SK-N-SH treated with all-trans-retinoic acid at 6 μM for 48 hours (cell line): ENCODE data around the gene TOMM20.

Experiments used
- ATAC-seq: fragments of 200-7000 bp; cut with Tn5 transposase; 3 replicates; pipeline ENCODE4 v1.9.1; 2020; ENCODE audit warnings: mild to moderate bottlenecking, moderate library complexity
- ARNTL ChIP-seq: fragments of 450-650 bp; formaldehyde crosslinking; IDR thresholded peaks from 2 replicates; pipeline ENCODE4 v1.5.0; 2020; ENCODE audit warnings: low read depth, mild to moderate bottlenecking, moderate library complexity, borderline replicate concordance
- BACH2 ChIP-seq: fragments of 250-450 bp; sonication (Bioruptor Pico); IDR thresholded peaks from 2 replicates; pipeline ENCODE4 v1.9.0; 2021; ENCODE audit warnings: mild to moderate bottlenecking, borderline replicate concordance
- CREB5 ChIP-seq: fragments of 250-450 bp; sonication (Bioruptor Pico); IDR thresholded peaks from 2 replicates; pipeline ENCODE4 v1.5.1; 2020; ENCODE audit warnings: low read depth, mild to moderate bottlenecking, moderate library complexity
- CSDC2 ChIP-seq: fragments of 250-450 bp; sonication (Bioruptor Pico); IDR thresholded peaks from 2 replicates; pipeline ENCODE4 v1.5.0; 2020; ENCODE audit warnings: mild to moderate bottlenecking, moderate library complexity
- CSRNP3 ChIP-seq: fragments of 250-450 bp; sonication (Bioruptor Pico); IDR thresholded peaks from 2 replicates; pipeline ENCODE4 v1.5.1; 2021; ENCODE audit warnings: mild to moderate bottlenecking, moderate library complexity
- ESRRG ChIP-seq: fragments of 250-450 bp; sonication (Bioruptor Pico); IDR thresholded peaks from 2 replicates; pipeline ENCODE4 v1.6.1; 2021; ENCODE audit warnings: mild to moderate bottlenecking
- GLIS3 ChIP-seq: fragments of 250-450 bp; sonication (Bioruptor Pico); IDR thresholded peaks from 2 replicates; pipeline ENCODE4 v1.5.0; 2020; ENCODE audit warnings: mild to moderate bottlenecking, moderate library complexity
- ISL1 ChIP-seq: fragments of 250-450 bp; sonication (Bioruptor Pico); IDR thresholded peaks from 2 replicates; pipeline ENCODE4 v2.1.2; 2022; ENCODE audit warnings: mild to moderate bottlenecking, moderate library complexity
- OSR1 ChIP-seq: fragments of 250-450 bp; sonication (Bioruptor Pico); IDR thresholded peaks from 2 replicates; pipeline ENCODE4 v1.8.0; 2022; ENCODE audit warnings: moderate library complexity, mild to moderate bottlenecking, inconsistent platforms
- PPARA ChIP-seq: fragments of 250-450 bp; sonication (Bioruptor Pico); IDR thresholded peaks from 2 replicates; pipeline ENCODE4 v1.5.0; 2020; ENCODE audit warnings: mild to moderate bottlenecking, borderline replicate concordance
- RARB ChIP-seq: fragments of 250-450 bp; sonication (Bioruptor Pico); IDR thresholded peaks from 2 replicates; pipeline ENCODE4 v1.8.0; 2021; ENCODE audit warnings: mild to moderate bottlenecking, moderate library complexity
- SNAI2 ChIP-seq: fragments of 250-450 bp; sonication (Bioruptor Pico); IDR thresholded peaks from 2 replicates; pipeline ENCODE4 v1.5.0; 2020; ENCODE audit warnings: mild to moderate bottlenecking, moderate library complexity
- TCF4 ChIP-seq: fragments of 250-450 bp; sonication (Bioruptor Pico); IDR thresholded peaks from 2 replicates; pipeline ENCODE4 v1.8.0; 2021; ENCODE audit warnings: mild to moderate bottlenecking, moderate library complexity, borderline replicate concordance
- TOX ChIP-seq: fragments of 250-450 bp; sonication (Bioruptor Pico); IDR thresholded peaks from 2 replicates; pipeline ENCODE4 v1.8.0; 2021; ENCODE audit warnings: mild to moderate bottlenecking, moderate library complexity, borderline replicate concordance
- TSHZ2 ChIP-seq: fragments of 250-450 bp; sonication (Bioruptor Pico); IDR thresholded peaks from 2 replicates; pipeline ENCODE4 v1.5.0; 2020; ENCODE audit warnings: mild to moderate bottlenecking, moderate library complexity
- ZC3H10 ChIP-seq: fragments of 250-450 bp; sonication (Bioruptor Pico); IDR thresholded peaks from 2 replicates; pipeline ENCODE4 v1.5.1; 2021; ENCODE audit warnings: mild to moderate bottlenecking, moderate library complexity
- ZFP3 ChIP-seq: fragments of 250-450 bp; sonication (Bioruptor Pico); IDR thresholded peaks from 2 replicates; pipeline ENCODE4 v1.5.0; 2020; ENCODE audit warnings: mild to moderate bottlenecking, moderate library complexity
- ZFP30 ChIP-seq: fragments of 450-650 bp; formaldehyde crosslinking; IDR thresholded peaks from 2 replicates; pipeline ENCODE4 v1.5.0; 2022; ENCODE audit warnings: mild to moderate bottlenecking, moderate library complexity
- ZNF70 ChIP-seq: fragments of 450-650 bp; formaldehyde crosslinking; IDR thresholded peaks from 2 replicates; pipeline ENCODE4 v1.5.0; 2020; ENCODE audit warnings: mild to moderate bottlenecking, moderate library complexity
- ZNF8 ChIP-seq: fragments of 450-650 bp; formaldehyde crosslinking; IDR thresholded peaks from 2 replicates; pipeline ENCODE4 v1.5.0; 2020; ENCODE audit warnings: mild to moderate bottlenecking, moderate library complexity
- TF ChIP-seq, protein P1 (sequence below): fragments of 250-450 bp; sonication (Bioruptor Pico); IDR thresholded peaks from 2 replicates; pipeline ENCODE4 v1.8.0; 2020; ENCODE audit warnings: mild to moderate bottlenecking, moderate library complexity, borderline replicate concordance
- TF ChIP-seq, protein P2 (sequence below): fragments of 250-450 bp; sonication (Bioruptor Pico); IDR thresholded peaks from 2 replicates; pipeline ENCODE4 v1.8.0; 2021; ENCODE audit warnings: low read depth, mild to moderate bottlenecking, moderate library complexity, borderline replicate concordance

The TOMM20 gene

GRCh38 chr1:235124665-235125064 lies 4.0 kb downstream of the TOMM20 start:
- no peak for ATAC-seq
- no peak for TF ChIP-seq ARNTL (CRISPR knock-in tag)
- TF ChIP-seq ZNF8, result no peak
- no peak for TF ChIP-seq TOX (CRISPR knock-in tag)
- no peak for TF ChIP-seq RARB (CRISPR knock-in tag)
- no peak for TF ChIP-seq OSR1
- TF ChIP-seq CSRNP3 (CRISPR knock-in tag), result no peak
- TF ChIP-seq ZC3H10 (CRISPR knock-in tag), result no peak
- no peak for TF ChIP-seq SNAI2 (CRISPR knock-in tag)
- no peak for TF ChIP-seq CREB5
- TF ChIP-seq ZFP30 (CRISPR knock-in tag), result no peak
- no peak for TF ChIP-seq ZNF70 (CRISPR knock-in tag)
- TF ChIP-seq ISL1 (CRISPR knock-in tag), result no peak
- TF ChIP-seq BACH2 (CRISPR knock-in tag), result no peak
- TF ChIP-seq GLIS3 (CRISPR knock-in tag), result no peak
- TF ChIP-seq, protein P1, sequence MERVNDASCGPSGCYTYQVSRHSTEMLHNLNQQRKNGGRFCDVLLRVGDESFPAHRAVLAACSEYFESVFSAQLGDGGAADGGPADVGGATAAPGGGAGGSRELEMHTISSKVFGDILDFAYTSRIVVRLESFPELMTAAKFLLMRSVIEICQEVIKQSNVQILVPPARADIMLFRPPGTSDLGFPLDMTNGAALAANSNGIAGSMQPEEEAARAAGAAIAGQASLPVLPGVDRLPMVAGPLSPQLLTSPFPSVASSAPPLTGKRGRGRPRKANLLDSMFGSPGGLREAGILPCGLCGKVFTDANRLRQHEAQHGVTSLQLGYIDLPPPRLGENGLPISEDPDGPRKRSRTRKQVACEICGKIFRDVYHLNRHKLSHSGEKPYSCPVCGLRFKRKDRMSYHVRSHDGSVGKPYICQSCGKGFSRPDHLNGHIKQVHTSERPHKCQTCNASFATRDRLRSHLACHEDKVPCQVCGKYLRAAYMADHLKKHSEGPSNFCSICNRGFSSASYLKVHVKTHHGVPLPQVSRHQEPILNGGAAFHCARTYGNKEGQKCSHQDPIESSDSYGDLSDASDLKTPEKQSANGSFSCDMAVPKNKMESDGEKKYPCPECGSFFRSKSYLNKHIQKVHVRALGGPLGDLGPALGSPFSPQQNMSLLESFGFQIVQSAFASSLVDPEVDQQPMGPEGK (CRISPR knock-in tag), result no peak
- no peak for TF ChIP-seq TCF4

DNA sequence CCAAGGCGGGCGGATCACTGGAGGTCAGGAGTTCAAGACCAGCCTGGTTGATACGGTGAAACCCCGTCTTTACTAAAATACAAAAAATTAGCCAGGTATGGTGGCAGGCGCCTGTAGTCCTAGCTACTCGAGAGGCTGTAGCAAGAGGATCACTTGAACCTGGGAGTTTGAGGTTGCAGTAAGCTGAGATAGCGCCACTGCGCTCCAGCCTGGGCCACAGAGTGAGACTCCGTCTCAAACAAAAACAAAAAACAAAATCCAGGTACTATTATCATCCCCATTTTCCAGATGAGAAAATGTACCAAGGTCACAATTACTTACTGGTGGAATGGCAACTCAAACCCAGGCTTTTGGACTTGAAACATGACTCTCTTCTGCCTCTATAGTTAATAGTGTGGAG lies 4.5 kb downstream of the TOMM20 start:
- ATAC-seq, result no peak
- TF ChIP-seq ZFP3 (no peak), CSRNP3 (CRISPR knock-in tag) (no peak), ESRRG (CRISPR knock-in tag) (no peak), ISL1 (CRISPR knock-in tag) (no peak), TCF4 (no peak), ZFP30 (CRISPR knock-in tag) (no peak), SNAI2 (CRISPR knock-in tag) (no peak), GLIS3 (CRISPR knock-in tag) (no peak), ZNF70 (CRISPR knock-in tag) (no peak), TSHZ2 (CRISPR knock-in tag) (no peak), OSR1 (no peak), CREB5 (no peak), RARB (CRISPR knock-in tag) (no peak), CSDC2 (CRISPR knock-in tag) (no peak), ZNF8 (no peak), BACH2 (CRISPR knock-in tag) (no peak), PPARA (CRISPR knock-in tag) (no peak)
- TF ChIP-seq, protein P2, sequence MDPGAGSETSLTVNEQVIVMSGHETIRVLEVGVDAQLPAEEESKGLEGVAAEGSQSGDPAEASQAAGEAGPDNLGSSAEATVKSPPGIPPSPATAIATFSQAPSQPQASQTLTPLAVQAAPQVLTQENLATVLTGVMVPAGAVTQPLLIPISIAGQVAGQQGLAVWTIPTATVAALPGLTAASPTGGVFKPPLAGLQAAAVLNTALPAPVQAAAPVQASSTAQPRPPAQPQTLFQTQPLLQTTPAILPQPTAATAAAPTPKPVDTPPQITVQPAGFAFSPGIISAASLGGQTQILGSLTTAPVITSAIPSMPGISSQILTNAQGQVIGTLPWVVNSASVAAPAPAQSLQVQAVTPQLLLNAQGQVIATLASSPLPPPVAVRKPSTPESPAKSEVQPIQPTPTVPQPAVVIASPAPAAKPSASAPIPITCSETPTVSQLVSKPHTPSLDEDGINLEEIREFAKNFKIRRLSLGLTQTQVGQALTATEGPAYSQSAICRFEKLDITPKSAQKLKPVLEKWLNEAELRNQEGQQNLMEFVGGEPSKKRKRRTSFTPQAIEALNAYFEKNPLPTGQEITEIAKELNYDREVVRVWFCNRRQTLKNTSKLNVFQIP, result no peak
